Neuronal stem cell (in vitro differentiated cells): ENCODE data around the gene GRIFIN.

Experiments
- DNase-seq: peaks from one replicate; pipeline ENCODE4 v3.0.0-alpha.2; 2013; ENCODE audit warnings: low spot score
- H2AFZ ChIP-seq: one replicate; pipeline ENCODE4 v1.6.1; 2013; ENCODE audit warnings: mild to moderate bottlenecking, low read length, inconsistent platforms
- H2AK5ac ChIP-seq: 2 replicates; pipeline ENCODE4 v1.6.1; 2013; ENCODE audit warnings: low read depth, mild to moderate bottlenecking, inconsistent platforms, low read length, moderate library complexity, mixed read lengths
- H2BK120ac ChIP-seq: 2 replicates; pipeline ENCODE4 v1.6.1; 2013; ENCODE audit warnings: low read depth, mild to moderate bottlenecking, inconsistent platforms, low read length, moderate library complexity, mixed read lengths
- H2BK12ac ChIP-seq: one replicate; pipeline ENCODE4 v1.6.1; 2013; ENCODE audit warnings: low read length, inconsistent platforms
- H2BK15ac ChIP-seq: 2 replicates; pipeline ENCODE4 v1.6.1; 2013; ENCODE audit warnings: mild to moderate bottlenecking, low read length, inconsistent platforms, mixed read lengths
- H2BK5ac ChIP-seq: one replicate; pipeline ENCODE4 v1.6.1; 2013; ENCODE audit warnings: inconsistent platforms, mild to moderate bottlenecking, low read length, moderate library complexity
- H3K14ac ChIP-seq: one replicate; pipeline ENCODE4 v1.6.1; 2013; ENCODE audit warnings: low read length, inconsistent platforms
- H3K18ac ChIP-seq: 2 replicates; pipeline ENCODE4 v1.6.1; 2013; ENCODE audit warnings: low read length, inconsistent platforms
- H3K23ac ChIP-seq: 2 replicates; pipeline ENCODE4 v1.6.1; 2013; ENCODE audit warnings: low read depth, mild to moderate bottlenecking, mixed read lengths, low read length, inconsistent platforms; ENCODE audit not compliant: poor library complexity
- H3K27ac ChIP-seq: replicated peaks from 3 replicates; pipeline ENCODE4 v1.5.1; 2013; ENCODE audit warnings: low read length, inconsistent platforms
- H3K27me3 ChIP-seq, 3 experiments: 2 replicates each; pipeline ENCODE4 v1.6.1; 2013; ENCODE audit warnings: low read length in 3 of 3, mild to moderate bottlenecking in 2 of 3, inconsistent platforms in 1 of 3, low read depth in 1 of 3, mixed read lengths in 1 of 3, moderate library complexity in 1 of 3; ENCODE audit not compliant: control insufficient read depth in 3 of 3, insufficient read depth in 3 of 3
- H3K36me3 ChIP-seq, 2 donors: replicated peaks in 1 of 2; 2 replicates each; pipeline ENCODE4 v1.6.1; 2013; ENCODE audit warnings: low read length in 2 of 2; ENCODE audit not compliant: control insufficient read depth in 2 of 2, insufficient read depth in 2 of 2
- H3K4ac ChIP-seq: 2 replicates; pipeline ENCODE4 v1.6.1; 2013; ENCODE audit warnings: inconsistent platforms, mild to moderate bottlenecking, low read length, moderate library complexity
- H3K4me1 ChIP-seq, 2 donors: 1 replicate in 1 of 2; 2 replicates in 1 of 2; pipeline ENCODE4 v1.6.1; 2013; ENCODE audit warnings: low read length in 2 of 2, low read depth in 1 of 2; ENCODE audit not compliant: control insufficient read depth in 2 of 2, insufficient read depth in 1 of 2
- H3K4me2 ChIP-seq: one replicate; pipeline ENCODE4 v1.6.1; 2013; ENCODE audit warnings: mild to moderate bottlenecking, low read length, inconsistent platforms; ENCODE audit not compliant: insufficient read depth, poor library complexity, severe bottlenecking
- H3K4me3 ChIP-seq, 2 donors: 2 replicates each; pipeline ENCODE4 v1.5.1; 2013; ENCODE audit warnings: low read length in 2 of 2, mild to moderate bottlenecking in 2 of 2, inconsistent platforms in 1 of 2, moderate library complexity in 1 of 2
- H3K79me1 ChIP-seq: one replicate; pipeline ENCODE4 v1.6.1; 2013; ENCODE audit warnings: low read depth, mild to moderate bottlenecking, inconsistent platforms, low read length, moderate library complexity
- H3K9ac ChIP-seq: one replicate; pipeline ENCODE4 v1.6.1; 2013; ENCODE audit warnings: mild to moderate bottlenecking, low read depth, low read length, inconsistent platforms; ENCODE audit not compliant: poor library complexity
- H3K9me3 ChIP-seq, 2 donors: replicated peaks in 1 of 2; 2 replicates each; pipeline versions ENCODE3 to v1.6.1; 2013; ENCODE audit warnings: low read length in 2 of 2, mild to moderate bottlenecking in 2 of 2, inconsistent platforms in 1 of 2, low read depth in 1 of 2, mixed read lengths in 1 of 2, moderate library complexity in 1 of 2; ENCODE audit not compliant: control insufficient read depth in 2 of 2, insufficient read depth in 1 of 2
- H4K8ac ChIP-seq: one replicate; pipeline ENCODE4 v1.6.1; 2013; ENCODE audit warnings: low read depth, mild to moderate bottlenecking, inconsistent platforms, low read length, moderate library complexity
- H4K91ac ChIP-seq: one replicate; pipeline ENCODE4 v1.6.1; 2013; ENCODE audit warnings: low read length, low read depth, mild to moderate bottlenecking, inconsistent platforms; ENCODE audit not compliant: poor library complexity
- WGBS, 2 donors: extraction: QIAGEN DNeasy Blood & Tissue Kit; methylation state at CpG; one replicate each; pipeline ENCODE4 v1.1.7; 2013; ENCODE audit warnings: missing lambda C conversion rate in 2 of 2, mixed read lengths in 1 of 2; ENCODE audit not compliant: insufficient read length in 2 of 2, insufficient replicate concordance in 1 of 2; ENCODE audit errors: extremely low coverage in 2 of 2; 5-methylcytosine and 5-hydroxymethylcytosine counted together

Gene GRIFIN

GRCh38 chr7:2436341-2437104, 39.7 kb downstream of the GRIFIN start:
- no peak overlapping the region for H4K8ac ChIP-seq
- no peak overlapping the region for H2BK5ac ChIP-seq
- H3K4me1 ChIP-seq = no peaks in the 10 kb centered on the region
- no peaks in the 10 kb centered on the region for H3K27me3 ChIP-seq
- peaks cover 5% of the 10 kb centered on the region for H3K79me1 ChIP-seq
- H3K27ac ChIP-seq = no peak overlapping the region
- no peak overlapping the region for H3K23ac ChIP-seq
- peaks cover 7 to 36% of the 10 kb centered on the region in 2 donors for H3K36me3 ChIP-seq
- no peak overlapping the region for H2BK15ac ChIP-seq
- no peak for DNase-seq
- no peak overlapping the region for H3K9ac ChIP-seq
- no peak overlapping the region for H3K4me2 ChIP-seq
- H3K18ac ChIP-seq = no peak overlapping the region
- H2BK120ac ChIP-seq = no peak overlapping the region
- no peak overlapping the region for H3K4me3 ChIP-seq
- no peak overlapping the region for H3K14ac ChIP-seq
- no peak overlapping the region for H2AK5ac ChIP-seq
- H3K9me3 ChIP-seq = peaks cover 1 to 2% of the 10 kb centered on the region in 2 donors
- no CpG with 5 or more reads among the region's 25 CpGs for WGBS, 2 donors
- H2AFZ ChIP-seq = no peak overlapping the region
- H2BK12ac ChIP-seq = no peak overlapping the region
- H4K91ac ChIP-seq = no peak overlapping the region
- H3K4ac ChIP-seq = no peak overlapping the region

GRCh38 chr7:2435146-2435545, 41.1 kb downstream of the GRIFIN start:
- H2AK5ac ChIP-seq = no peak overlapping the region
- peaks cover 5 to 9% of the 10 kb centered on the region in 2 donors for H3K9me3 ChIP-seq
- no peak overlapping the region for H3K4me3 ChIP-seq
- no peak overlapping the region for H3K18ac ChIP-seq
- no peak overlapping the region for H4K91ac ChIP-seq
- no peaks in the 10 kb centered on the region for H3K4me1 ChIP-seq
- H4K8ac ChIP-seq = no peak overlapping the region
- DNase-seq = no peak
- no peak overlapping the region for H2BK120ac ChIP-seq
- no peaks in the 10 kb centered on the region for H3K27me3 ChIP-seq
- H3K4ac ChIP-seq = no peak overlapping the region
- H3K23ac ChIP-seq = no peak overlapping the region
- H3K27ac ChIP-seq = no peak overlapping the region
- no peak overlapping the region for H3K4me2 ChIP-seq
- H3K79me1 ChIP-seq = peaks cover 5% of the 10 kb centered on the region
- H3K36me3 ChIP-seq = peaks cover 7 to 36% of the 10 kb centered on the region in 2 donors
- WGBS, 2 donors = no CpG with 5 or more reads among the region's 5 CpGs
- no peak overlapping the region for H2BK12ac ChIP-seq
- no peak overlapping the region for H3K14ac ChIP-seq
- H2BK5ac ChIP-seq = no peak overlapping the region
- no peak overlapping the region for H2BK15ac ChIP-seq
- peak overlapping the region; percentile 5 for H3K9ac ChIP-seq
- no peak overlapping the region for H2AFZ ChIP-seq

- no peak overlapping the region for H3K4me2 ChIP-seq
- no peak overlapping the region for H2AK5ac ChIP-seq
- peaks cover 7% of the 10 kb centered on the region for H3K79me1 ChIP-seq
- DNase-seq = no peak
- peaks cover 7 to 36% of the 10 kb centered on the region in 2 donors for H3K36me3 ChIP-seq
- no peak overlapping the region for H2AFZ ChIP-seq
- no peak overlapping the region for H2BK5ac ChIP-seq
- H3K18ac ChIP-seq = no peak overlapping the region
- no peak overlapping the region for H3K4me3 ChIP-seq
- no peak overlapping the region for H4K8ac ChIP-seq
- WGBS, 2 donors = no CpG with 5 or more reads among the region's 42 CpGs
- no peak overlapping the region for H3K27ac ChIP-seq
- H3K4me1 ChIP-seq = no peaks in the 10 kb centered on the region
- no peak overlapping the region for H4K91ac ChIP-seq
- no peak overlapping the region for H3K4ac ChIP-seq
- no peak overlapping the region for H3K9ac ChIP-seq
- H2BK15ac ChIP-seq = no peak overlapping the region
- H2BK12ac ChIP-seq = no peak overlapping the region
- H3K9me3 ChIP-seq = peaks cover 5 to 9% of the 10 kb centered on the region in 2 donors
- H2BK120ac ChIP-seq = no peak overlapping the region
- H3K23ac ChIP-seq = peak overlapping the region; percentile 22
- no peak overlapping the region for H3K14ac ChIP-seq
- no peaks in the 10 kb centered on the region for H3K27me3 ChIP-seq
Measured at GRCh38 chr7:2433713-2434550, 42.3 kb downstream of the GRIFIN start.
